Large intestine (tissue), 3 donors: ENCODE results near the gene RCOR3. TPM values are rescaled to one million over a fixed set of nuclear protein-coding genes. Genes with fewer than 3 reads are reported as not detected.
"Not testable (repeated sequence)": the region's sequence is repeated elsewhere in the genome, so short reads cannot be mapped to it uniquely, and the experiment has no call there.

Source experiments
- DNase-seq, 2 donors: peaks; one replicate each; pipeline versions ENCODE4 v3.0.0 to v3.0.0-alpha.2; 2013
- H3K27ac ChIP-seq: one replicate; pipeline ENCODE4 v1.5.1; 2013; ENCODE audit warnings: low read length
- H3K27me3 ChIP-seq: 2 replicates; pipeline ENCODE4 v1.6.1; 2013; ENCODE audit warnings: low read length; ENCODE audit not compliant: control insufficient read depth, insufficient read depth
- H3K36me3 ChIP-seq: 2 replicates; pipeline ENCODE4 v1.6.1; 2013; ENCODE audit warnings: low read length; ENCODE audit not compliant: control insufficient read depth, insufficient read depth
- H3K4me1 ChIP-seq: one replicate; pipeline ENCODE4 v1.6.1; 2013; ENCODE audit warnings: low read length; ENCODE audit not compliant: control insufficient read depth, insufficient read depth
- H3K4me3 ChIP-seq: one replicate; pipeline ENCODE4 v1.5.1; 2013; ENCODE audit warnings: low read length
- H3K9me3 ChIP-seq: one replicate; pipeline ENCODE4 v1.6.1; 2013; ENCODE audit warnings: mild to moderate bottlenecking, low read depth, low read length, moderate library complexity; ENCODE audit not compliant: control insufficient read depth
- WGBS: methylation state at CpG from one replicate; pipeline ENCODE4 v1.1.5; 2013; ENCODE audit warnings: low lambda C conversion rate; ENCODE audit not compliant: insufficient coverage; 5-methylcytosine and 5-hydroxymethylcytosine counted together
- polyA plus RNA-seq: library from polyadenylated mRNA; unstranded; fragments of 120-200 nt; gene quantifications from one replicate; pipeline ENCODE4 v1.2.1, GENCODE V29; 2013

RCOR3 gene
- polyA plus RNA-seq, 1 donor = 70.0 TPM

DNA sequence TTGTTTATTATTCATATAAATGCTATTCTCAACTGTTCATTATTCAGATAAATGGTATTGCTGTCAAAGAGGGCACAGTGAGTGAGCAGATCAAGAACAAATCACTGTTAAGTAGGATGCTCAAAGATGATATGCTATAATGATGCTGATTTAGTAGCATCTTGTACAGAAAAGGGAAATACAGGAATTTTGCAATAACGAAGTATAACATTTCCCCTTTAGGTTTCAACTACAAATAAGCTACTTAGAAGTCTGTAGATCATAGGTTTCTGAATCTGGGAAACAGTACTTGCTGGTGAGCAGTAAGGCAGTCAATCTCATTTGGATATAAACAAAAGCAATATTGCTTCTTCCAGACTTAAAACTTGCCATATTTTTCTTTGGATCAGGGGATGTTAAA lies 27.3 kb upstream of the RCOR3 start:
- 80% methylated on average over 1 of the region's 1 CpG for WGBS
- no peaks in the 10 kb centered on the region for H3K36me3 ChIP-seq
- no peak overlapping the region for H3K27ac ChIP-seq
- no peak for DNase-seq
- H3K9me3 ChIP-seq = no peaks in the 10 kb centered on the region
- H3K27me3 ChIP-seq = no peaks in the 10 kb centered on the region
- no peak overlapping the region for H3K4me3 ChIP-seq
- H3K4me1 ChIP-seq = no peaks in the 10 kb centered on the region

DNA sequence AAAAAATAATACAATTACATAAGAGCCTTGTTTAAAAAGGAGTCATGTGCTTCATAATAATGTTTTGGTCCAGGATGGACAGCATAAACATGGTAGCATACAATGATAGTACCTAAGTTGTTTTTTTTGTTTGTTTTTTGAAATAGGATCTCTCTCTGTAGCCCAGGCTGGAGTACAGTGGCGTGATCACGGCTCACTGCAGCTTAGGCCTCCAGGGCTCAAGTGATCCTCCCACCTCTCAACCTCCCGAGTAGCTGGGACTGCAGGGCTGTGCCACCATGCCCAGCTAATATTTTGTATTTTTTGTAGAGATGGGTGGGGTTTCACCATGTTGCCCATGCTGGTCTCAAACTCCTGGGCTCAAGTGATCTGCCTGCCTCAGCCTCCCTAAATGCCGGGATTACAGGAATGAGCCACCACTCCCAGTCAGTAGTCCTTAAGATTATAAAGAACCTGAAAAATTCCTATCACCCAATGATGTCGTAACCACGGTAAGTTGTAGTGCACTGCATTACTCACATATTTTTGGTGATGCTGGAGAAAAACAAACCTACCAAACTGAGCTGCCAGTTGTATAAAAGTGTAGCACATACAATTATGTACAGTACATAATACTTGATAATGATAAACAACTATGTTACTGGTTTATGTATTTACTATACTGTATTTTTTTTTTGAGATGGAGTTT lies 22.4 kb upstream of the RCOR3 start:
- H3K27me3 ChIP-seq = no peaks in the 10 kb centered on the region
- no peak overlapping the region for H3K27ac ChIP-seq
- H3K4me1 ChIP-seq = no peaks in the 10 kb centered on the region
- WGBS = no CpG with 5 or more reads among the region's 6 CpGs
- no peak for DNase-seq
- H3K36me3 ChIP-seq = no peaks in the 10 kb centered on the region
- no peaks in the 10 kb centered on the region for H3K9me3 ChIP-seq
- H3K4me3 ChIP-seq = no peak overlapping the region

DNA sequence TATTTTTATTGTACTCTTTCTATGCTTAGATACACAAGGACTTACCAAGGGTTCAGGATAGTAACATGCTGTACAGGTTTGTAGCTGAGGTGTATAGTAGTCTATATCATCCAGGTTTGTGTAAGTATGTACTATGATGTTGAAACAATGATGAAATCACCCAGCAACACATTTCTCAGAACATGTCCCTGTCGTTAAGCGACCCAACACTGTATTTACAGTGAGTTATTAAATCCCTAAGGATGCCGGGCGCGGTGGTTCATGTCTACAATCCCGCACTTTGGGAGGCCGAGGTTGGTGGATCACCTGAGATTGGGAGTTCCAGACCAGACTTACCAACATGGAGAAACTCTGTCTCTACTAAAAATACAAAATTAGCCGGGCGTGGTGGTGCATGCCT lies 21.6 kb upstream of the RCOR3 start:
- DNase-seq = no peak
- no CpG with 5 or more reads among the region's 9 CpGs for WGBS
- no peaks in the 10 kb centered on the region for H3K9me3 ChIP-seq
- no peak overlapping the region for H3K4me3 ChIP-seq
- no peak overlapping the region for H3K27ac ChIP-seq
- H3K27me3 ChIP-seq = no peaks in the 10 kb centered on the region
- H3K4me1 ChIP-seq = no peaks in the 10 kb centered on the region
- no peaks in the 10 kb centered on the region for H3K36me3 ChIP-seq

DNA sequence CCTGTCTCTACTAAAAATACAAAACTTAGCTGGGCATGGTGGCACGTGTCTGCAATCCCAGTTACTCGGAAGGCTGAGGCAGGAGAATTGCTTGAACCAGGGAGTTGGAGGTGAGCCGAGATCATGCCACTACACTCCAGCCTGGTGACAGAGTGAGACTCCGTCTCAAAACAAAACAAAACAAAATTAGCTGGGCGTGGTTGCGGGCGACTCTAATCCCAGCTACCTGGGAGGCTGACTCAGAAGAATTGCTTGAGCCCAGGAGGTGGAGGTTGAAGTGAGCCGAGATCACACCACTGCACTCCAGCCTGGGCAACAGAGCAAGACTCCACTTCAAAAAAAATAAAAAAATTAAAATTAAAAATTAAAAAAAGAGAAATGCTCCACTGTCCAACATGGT lies 18.6 kb upstream of the RCOR3 start:
- WGBS = no CpG with 5 or more reads among the region's 8 CpGs
- not testable (repeated sequence) for DNase-seq, H3K4me3 ChIP-seq, H3K27ac ChIP-seq, H3K4me1 ChIP-seq, H3K27me3 ChIP-seq, H3K36me3 ChIP-seq, H3K9me3 ChIP-seq

DNA sequence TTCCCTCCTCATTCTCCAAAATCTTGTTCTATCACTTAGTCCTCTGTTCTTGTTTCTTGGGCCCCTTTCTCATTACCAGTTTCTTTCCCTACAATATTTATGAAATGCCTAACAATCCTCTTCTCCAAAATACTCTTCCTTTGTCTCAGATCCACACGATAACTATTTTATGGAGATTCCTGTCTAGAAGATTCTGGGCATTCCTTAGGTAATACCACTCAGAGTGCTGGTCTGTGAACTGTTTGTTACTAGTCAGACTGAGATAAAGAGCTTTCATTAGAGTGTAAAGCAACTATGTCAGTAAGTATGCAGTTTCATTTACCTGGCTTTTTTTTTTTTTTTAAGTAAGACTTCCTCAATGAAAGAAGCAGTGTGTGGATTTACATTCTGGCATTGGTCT lies 18.1 kb upstream of the RCOR3 start:
- no peak for DNase-seq
- Histone ChIP-seq H3K36me3 (no peaks in the 10 kb centered on the region), H3K4me3 (no peak overlapping the region), H3K27me3 (no peaks in the 10 kb centered on the region), H3K4me1 (no peaks in the 10 kb centered on the region), H3K9me3 (no peaks in the 10 kb centered on the region), H3K27ac (no peak overlapping the region)
- WGBS = 100% methylated on average over 1 of the region's 1 CpG

DNA sequence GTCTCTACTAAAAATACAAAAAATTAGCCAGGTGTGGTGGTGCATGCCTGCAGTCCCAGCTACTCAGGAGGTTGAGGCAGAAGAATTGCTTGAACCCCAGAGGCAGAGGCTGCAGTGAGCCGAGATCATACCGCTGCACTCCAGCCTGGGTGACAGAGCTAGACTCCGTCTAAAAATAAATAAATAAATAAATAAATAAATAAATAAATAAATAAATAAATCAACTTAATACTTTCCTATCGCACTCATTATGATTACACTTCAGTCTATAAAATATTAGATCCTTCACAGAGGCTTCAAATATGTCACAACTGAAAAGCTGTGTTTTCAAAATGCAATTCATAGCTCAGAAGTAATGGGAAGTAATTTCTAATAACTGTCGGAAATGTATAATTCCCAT lies 15.5 kb upstream of the RCOR3 start:
- not testable (repeated sequence) for DNase-seq, H3K27ac ChIP-seq, H3K9me3 ChIP-seq, H3K4me3 ChIP-seq, H3K27me3 ChIP-seq, H3K36me3 ChIP-seq, H3K4me1 ChIP-seq
- 100% methylated on average over 1 of the region's 5 CpGs for WGBS

DNA sequence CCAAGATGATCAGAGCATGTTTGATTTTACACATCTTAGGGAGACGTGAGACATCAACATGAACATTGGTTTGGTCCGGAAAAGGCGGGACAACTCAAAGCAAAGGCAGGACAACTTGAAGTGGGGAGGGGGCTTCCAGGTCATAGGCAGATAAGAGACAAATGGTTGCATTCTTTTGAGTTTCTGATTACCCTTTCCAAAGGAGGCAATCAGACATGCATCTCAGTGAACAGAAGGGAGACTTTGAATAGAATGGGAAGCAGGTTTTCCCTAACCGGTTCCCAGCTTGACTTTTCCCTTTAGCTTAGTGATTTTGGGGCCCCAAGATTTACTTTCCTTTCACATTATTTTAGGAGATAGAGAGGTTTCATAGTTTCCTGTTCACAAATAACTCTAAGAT lies 12.6 kb upstream of the RCOR3 start:
- H3K4me1 ChIP-seq, H3K36me3 ChIP-seq, H3K4me3 ChIP-seq, H3K27me3 ChIP-seq, H3K9me3 ChIP-seq, DNase-seq, H3K27ac ChIP-seq: not testable (repeated sequence)
- WGBS = 90% methylated on average over 2 of the region's 4 CpGs

DNA sequence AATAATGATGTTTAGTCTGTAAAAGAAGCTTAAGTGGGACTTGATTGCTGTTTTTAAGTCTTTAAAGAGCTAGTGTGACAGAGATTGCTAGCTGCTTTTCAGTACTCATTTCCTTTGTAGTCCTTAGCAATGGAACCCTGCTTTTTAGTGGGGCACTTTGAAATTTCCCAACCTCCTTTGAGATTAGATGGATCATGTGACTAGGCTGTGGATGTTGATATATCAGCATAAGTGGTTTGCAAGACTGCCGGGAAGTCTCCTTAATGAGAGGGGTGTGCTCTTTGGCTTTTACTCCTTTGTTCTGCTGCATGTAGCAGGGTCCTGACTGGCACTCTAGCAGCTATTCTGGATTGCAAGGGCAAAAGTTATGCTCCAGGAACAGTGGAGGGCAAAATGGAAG lies 11.2 kb upstream of the RCOR3 start:
- H3K27me3 ChIP-seq = no peaks in the 10 kb centered on the region
- no peak overlapping the region for H3K4me3 ChIP-seq
- H3K4me1 ChIP-seq = no peaks in the 10 kb centered on the region
- no peak overlapping the region for H3K27ac ChIP-seq
- no CpG with 5 or more reads among the region's 1 CpG for WGBS
- peak; percentile 44 to 73 for DNase-seq
- H3K36me3 ChIP-seq = no peaks in the 10 kb centered on the region
- no peaks in the 10 kb centered on the region for H3K9me3 ChIP-seq

DNA sequence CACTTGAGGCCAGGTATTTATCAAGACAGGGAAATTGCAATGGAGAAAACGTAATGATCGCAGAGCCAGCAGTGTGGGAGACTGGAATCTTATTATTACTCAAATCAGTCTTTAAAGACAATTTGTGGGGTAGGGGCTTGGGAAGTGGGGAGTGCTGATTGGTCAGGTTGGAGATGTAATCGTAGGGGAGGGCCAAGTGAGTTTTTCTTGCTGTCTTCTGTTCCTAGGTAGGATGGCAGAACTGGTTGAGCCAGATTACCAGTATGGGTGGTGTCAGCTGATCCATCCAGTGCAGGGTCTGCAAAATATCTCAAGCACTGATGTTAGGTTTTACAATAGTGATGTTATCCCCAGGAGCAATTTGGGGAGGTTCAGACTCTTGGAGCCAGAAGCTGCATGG lies 9.6 kb upstream of the RCOR3 start:
- not testable (repeated sequence) for H3K9me3 ChIP-seq, H3K27me3 ChIP-seq, H3K4me3 ChIP-seq, DNase-seq, H3K36me3 ChIP-seq, H3K4me1 ChIP-seq, H3K27ac ChIP-seq
- no CpG with 5 or more reads among the region's 3 CpGs for WGBS

DNA sequence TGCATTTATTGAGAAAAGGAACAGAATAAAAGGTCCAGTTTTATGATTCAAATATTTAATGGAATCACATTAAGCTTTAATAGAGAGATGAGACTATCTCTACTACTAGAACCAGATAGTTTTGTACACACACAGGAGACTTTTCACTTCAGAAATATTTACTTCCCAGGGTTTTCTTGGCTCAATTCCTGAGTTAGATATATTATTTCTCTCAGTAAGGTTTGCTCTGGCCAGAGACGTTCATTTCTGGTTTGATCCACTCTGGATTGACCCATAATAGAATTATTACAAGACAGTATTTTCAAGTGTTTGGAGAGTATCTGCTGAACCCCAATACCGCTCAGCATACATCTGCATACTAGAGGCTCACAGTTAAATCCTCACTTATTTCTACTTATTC lies 1.3 kb upstream of the RCOR3 start:
- Histone ChIP-seq H3K27ac (peak overlapping the region; percentile 98), H3K36me3 (no peaks in the 10 kb centered on the region), H3K9me3 (no peaks in the 10 kb centered on the region), H3K27me3 (no peaks in the 10 kb centered on the region), H3K4me1 (peaks cover 6% of the 10 kb centered on the region), H3K4me3 (peak overlapping the region; percentile 76)
- WGBS = no CpG with 5 or more reads among the region's 2 CpGs
- DNase-seq = no peak

DNA sequence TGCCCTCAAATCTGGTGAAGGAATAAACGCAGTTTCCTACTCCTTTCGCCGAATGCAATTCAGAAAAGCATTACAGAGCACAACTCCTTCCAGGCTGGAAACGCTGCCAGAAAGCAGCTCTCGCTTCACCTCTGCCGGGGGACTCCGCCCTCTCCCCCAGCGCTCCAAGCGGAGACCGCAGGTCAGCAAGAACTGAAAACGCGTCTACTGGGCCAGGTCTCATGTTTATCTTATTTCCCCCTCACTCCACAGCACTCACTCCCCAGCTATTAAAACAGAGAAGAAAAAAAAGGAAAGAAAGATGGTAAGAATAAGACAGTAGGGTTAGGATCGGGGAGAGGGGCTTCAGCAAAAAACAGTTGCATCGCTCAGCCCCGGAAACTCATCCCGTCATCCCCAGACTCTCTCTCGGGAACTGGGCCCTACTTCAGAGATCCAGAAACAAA lies 833 bp upstream of the RCOR3 start:
- H3K9me3 ChIP-seq = no peaks in the 10 kb centered on the region
- no peaks in the 10 kb centered on the region for H3K27me3 ChIP-seq
- no peaks in the 10 kb centered on the region for H3K36me3 ChIP-seq
- peak overlapping the region; percentile 98 for H3K27ac ChIP-seq
- DNase-seq = peak; percentile 85 to 88
- peaks cover 6% of the 10 kb centered on the region for H3K4me1 ChIP-seq
- no CpG with 5 or more reads among the region's 17 CpGs for WGBS
- peak overlapping the region; percentile 76 for H3K4me3 ChIP-seq
